Stimulated activated naive CD4-positive, alpha-beta T cell treated with Interleukin-2 at 50 U/mL for 16 hours (primary cell): ENCODE results near the gene TMEM198.

ENCODE experiments used
- DNase-seq: peaks from one replicate; lab custom pipeline; 2025; lab: John Stamatoyannopoulos, UW

Gene TMEM198

GRCh38 chr2:219562049-219563020, 18.5 kb downstream of the TMEM198 start:
- DNase-seq = no peak

DNA sequence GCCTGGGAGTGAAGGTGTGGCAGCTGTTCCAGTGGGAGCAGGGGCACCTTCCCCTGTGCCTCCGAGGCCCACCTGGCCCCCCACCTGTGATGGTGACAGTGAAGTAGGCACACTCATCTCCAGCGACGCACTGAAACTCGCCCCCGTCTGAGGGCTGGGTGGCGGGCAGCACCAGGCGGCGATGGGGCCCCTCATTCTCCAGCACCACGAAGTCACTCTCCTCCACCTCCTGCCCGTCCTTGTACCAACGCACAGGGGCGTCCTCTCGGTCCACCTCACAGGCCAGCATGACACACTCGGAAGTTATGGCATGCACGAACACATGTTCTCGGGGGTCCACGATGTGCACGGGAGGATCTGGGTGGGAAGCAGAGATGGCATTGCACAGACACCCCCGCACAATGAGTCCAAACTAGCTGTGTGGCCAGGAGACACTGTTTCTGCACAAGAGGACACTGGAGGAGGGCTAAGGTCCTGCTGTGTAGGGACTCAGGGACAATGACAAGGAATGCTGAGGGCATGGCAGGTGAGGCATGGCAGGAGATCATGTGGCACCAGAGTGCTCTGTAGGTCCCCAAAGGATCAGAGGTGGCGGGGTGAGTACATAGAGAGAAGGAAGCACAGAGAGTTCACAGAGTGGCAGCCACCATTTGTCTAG, 19.6 kb downstream of the TMEM198 start:
- no peak for DNase-seq

GRCh38 chr2:219565130-219566080, 21.6 kb downstream of the TMEM198 start:
- no peak for DNase-seq

- no peak for DNase-seq
Measured at GRCh38 chr2:219566640-219567039, 22.8 kb downstream of the TMEM198 start.

DNA sequence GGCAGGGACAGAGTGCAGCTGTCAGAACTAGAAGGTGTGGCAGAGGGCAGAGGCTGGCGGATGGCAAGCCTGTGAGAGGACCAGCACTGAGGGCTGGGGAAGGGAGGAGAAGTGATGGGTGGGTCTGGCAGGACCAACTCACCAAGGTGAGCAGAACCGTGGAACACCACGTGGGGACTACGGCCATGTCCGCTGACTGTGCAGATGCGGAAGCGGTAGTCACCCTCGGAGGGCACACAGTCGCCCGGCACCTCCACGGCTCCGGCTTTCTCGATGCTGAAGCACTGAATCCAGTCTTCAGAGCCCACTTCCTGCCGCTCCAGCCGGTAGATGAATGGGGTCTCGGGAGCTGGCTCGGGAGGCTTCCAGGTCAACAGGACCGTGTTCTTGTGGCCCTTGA, 23.3 kb downstream of the TMEM198 start:
- no peak for DNase-seq

GRCh38 chr2:219567791-219568361, 24.0 kb downstream of the TMEM198 start:
- no peak for DNase-seq

GRCh38 chr2:219569041-219569440, 25.2 kb downstream of the TMEM198 start:
- DNase-seq = no peak

DNA sequence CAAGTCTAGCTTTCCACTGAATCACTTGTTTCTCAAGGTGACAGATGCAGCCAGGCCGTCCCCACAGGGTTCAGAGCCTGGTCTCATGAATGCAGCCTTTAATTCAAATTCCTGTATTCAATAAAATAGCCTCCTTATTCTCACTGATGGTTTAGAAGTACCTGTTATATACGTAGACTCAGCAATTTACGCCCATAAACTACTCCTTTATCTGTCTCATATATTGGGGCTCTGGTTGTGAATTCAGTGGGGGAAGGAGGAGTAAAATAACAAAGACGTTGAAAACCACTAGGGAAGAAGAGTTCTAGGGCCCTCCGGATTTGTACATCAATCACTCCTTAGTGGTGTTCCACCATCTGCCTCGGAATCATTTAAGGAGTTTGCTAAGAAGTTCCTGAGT, 25.8 kb downstream of the TMEM198 start:
- DNase-seq = no peak

DNA sequence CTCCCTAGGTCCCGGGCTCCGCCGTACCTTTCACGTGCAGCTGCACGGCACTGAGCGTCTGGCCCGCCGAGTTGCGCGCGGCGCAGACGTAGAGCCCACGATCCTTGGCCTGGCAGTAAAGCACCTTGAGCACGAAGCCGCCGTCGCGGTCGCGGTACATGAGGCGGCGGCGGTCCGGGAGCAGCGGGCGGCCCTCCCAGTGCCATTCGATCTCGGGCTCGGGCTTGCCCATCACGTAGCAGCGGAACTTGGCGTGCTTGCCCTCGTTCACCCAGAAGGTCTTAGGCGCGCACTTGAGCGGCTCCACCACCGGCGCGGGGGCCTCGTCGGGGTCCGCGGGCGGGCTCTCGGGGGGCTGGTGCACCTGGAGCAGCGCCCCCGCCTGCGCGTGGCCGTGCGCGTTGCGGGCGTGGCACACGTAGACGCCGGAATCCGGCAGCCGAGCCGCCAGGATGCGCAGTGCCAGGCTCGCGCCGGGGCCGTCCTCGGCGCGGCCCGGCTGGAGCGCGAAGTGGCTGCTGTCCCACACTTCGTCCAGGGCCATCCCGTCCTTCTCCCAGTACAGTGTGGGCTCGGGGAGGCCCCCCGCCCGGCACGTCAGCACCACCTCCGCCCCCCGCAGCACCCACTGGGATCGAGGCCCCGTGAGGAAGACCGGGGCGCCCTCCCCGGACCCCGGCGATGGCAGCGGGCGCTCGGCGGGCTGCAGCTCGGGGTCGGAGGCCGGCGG, 26.5 kb downstream of the TMEM198 start:
- no peak for DNase-seq

DNA sequence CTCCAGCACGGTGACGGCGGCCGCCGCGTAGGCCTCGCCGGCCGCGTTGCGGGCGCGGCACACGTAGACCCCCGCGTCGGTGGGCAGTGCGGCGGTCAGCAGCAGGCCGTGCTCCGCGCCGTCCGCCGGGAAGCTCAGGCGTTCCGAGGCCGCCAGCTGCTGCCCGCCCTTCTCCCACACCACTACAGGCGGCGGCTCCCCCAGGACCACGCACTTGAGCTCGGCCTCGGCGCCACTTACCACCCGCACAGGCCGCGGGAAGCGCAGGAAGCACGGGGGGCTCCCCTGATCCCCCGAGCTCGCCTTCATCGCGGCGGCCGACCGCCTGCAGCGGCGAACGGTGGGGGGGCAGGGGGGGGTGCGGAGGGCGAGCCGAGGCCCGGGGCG, 27.1 kb downstream of the TMEM198 start:
- DNase-seq = no peak

GRCh38 chr2:219571311-219572236, 27.7 kb downstream of the TMEM198 start, which contains the start of gene OBSL1:
TSS of gene OBSL1 (minus strand) at chr2:219571539. CDS start at chr2:219571232, 307 bp downstream.
- DNase-seq = no peak

- DNase-seq = no peak
Measured at GRCh38 chr2:219572237-219573001, 28.6 kb downstream of the TMEM198 start, which contains the start of gene INHA. TSS of gene INHA (plus strand) at chr2:219572310. CDS start at chr2:219572375, 65 bp downstream.

DNA sequence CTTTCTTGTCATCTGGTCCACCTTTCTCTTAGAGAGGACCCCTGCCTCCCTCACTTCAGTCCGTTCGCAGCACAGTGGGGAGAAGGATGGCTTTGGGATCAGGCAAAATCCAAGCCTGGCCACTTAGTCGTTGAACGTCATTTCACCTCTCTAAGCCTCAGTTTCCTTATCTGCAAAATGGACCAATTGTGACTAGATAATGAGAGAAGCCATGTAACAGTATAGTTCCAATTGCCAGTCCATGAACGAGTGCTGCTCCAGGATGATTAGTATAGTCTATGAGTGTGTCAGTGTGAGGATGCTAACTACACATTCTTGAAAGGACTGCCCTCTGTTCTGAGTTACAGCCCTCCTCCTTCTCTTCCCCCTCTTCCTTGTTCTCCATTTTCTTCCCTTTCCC, 29.3 kb downstream of the TMEM198 start:
- no peak for DNase-seq

DNA sequence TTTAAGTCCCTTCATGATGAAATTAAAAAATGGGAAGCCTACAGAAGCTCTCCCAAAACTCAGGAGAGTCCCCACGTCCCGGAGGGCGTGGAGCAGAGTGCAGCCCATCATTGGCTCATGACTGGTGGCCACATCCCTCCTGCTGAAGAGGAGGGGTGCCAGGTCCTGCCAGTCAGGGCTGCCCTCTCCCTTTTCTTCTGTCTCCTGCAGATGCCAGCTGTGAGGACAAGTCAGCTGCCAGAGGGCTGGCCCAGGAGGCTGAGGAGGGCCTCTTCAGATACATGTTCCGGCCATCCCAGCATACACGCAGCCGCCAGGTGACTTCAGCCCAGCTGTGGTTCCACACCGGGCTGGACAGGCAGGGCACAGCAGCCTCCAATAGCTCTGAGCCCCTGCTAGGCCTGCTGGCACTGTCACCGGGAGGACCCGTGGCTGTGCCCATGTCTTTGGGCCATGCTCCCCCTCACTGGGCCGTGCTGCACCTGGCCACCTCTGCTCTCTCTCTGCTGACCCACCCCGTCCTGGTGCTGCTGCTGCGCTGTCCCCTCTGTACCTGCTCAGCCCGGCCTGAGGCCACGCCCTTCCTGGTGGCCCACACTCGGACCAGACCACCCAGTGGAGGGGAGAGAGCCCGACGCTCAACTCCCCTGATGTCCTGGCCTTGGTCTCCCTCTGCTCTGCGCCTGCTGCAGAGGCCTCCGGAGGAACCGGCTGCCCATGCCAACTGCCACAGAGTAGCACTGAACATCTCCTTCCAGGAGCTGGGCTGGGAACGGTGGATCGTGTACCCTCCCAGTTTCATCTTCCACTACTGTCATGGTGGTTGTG, 30.9 kb downstream of the TMEM198 start:
- DNase-seq = no peak

DNA sequence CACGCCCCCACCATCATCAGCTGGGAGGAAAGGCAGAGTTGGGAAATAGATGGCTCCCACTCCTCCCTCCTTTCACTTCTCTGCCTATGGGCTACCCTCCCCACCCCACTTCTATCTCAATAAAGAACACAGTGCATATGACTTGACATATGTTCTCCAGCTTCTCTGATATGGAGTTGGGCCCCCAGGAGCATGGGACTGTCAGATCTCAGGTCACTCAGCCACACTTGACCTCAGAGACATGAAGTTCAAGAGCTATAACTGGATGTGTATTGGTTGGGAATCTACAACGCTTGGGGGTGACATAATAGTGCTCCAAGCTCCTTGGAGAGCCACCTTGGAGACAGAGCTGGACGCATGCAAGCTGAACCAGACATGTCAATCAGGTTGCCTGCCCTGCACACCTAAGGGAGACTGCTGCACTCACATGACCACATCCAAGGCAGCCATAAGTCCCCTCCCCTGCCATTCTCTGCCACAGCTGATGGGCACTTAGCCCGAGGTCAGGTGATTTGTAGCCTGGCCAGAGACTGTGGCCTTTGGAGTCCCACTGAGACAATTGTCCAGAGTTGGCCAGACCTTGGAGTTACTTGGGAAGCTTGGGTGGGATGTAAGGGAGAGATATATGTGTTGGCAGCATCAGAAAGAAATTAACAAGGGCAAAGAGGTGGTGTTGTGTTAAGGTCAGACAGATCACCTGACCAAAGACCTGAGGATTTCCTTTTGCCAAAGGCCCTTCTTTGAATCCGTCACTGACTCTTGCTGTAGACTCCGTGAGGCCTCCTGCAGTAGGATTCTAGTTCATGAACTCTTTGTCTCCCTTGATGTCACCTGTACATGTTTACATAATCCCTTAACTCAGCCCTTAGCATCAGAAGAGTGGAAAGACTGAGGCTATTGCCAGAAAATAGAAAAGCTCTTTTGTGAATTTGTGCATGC, 32.0 kb downstream of the TMEM198 start:
- DNase-seq = no peak

DNA sequence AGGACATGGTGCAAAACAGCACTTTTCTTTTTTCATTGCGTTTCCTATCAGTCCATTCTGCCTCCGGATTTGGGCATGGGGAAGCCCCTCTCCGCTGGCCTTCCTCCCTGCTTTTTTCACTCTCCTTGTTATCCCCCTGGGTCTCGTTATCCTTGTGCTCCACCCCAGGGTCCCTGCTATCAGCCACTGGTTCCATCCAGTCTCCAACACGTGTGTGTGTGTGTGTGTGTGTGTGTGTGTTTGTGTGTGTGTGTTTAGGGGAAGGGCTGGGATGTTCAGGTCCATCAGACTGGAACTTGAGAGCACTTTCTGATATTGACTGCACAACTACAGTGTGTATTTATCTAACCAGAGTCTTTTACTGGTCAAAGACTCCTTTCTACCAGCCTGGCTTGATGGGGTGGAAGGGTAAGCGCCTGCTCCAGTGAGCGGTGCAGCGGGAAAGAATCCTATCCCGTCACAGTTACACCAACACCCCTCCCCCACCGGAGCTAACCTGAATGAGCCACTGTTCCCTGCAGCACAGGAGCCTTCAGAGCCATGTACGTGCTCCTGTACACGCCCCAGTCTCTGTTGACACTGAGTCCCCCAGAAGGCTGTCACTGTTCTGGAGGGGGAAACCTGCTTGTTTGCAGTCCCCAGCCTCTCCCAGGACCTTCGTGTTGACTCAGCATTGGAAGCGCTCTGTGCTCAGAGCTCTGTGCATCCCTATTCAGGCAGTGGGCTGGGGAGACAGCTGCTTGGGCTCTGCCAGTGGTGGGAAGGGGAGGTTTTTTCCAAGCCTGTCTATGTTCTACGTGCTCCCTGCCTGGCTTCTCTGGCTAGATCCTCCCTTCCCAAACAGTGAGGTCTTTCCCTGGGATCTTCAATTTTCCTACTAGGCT, 32.9 kb downstream of the TMEM198 start:
- DNase-seq = no peak
